ENCODE measurements around the gene UBE2J2. TPM values are rescaled to one million over a fixed set of nuclear protein-coding genes. Genes with fewer than 3 reads are reported as not detected.

UBE2J2 gene
- total and polyA plus RNA-seq, 2 of the 13 experiments (the other 11 are each of a cell fraction or from before 2014, with no cell fraction given): 25.4 to 29.4 TPM

DNA sequence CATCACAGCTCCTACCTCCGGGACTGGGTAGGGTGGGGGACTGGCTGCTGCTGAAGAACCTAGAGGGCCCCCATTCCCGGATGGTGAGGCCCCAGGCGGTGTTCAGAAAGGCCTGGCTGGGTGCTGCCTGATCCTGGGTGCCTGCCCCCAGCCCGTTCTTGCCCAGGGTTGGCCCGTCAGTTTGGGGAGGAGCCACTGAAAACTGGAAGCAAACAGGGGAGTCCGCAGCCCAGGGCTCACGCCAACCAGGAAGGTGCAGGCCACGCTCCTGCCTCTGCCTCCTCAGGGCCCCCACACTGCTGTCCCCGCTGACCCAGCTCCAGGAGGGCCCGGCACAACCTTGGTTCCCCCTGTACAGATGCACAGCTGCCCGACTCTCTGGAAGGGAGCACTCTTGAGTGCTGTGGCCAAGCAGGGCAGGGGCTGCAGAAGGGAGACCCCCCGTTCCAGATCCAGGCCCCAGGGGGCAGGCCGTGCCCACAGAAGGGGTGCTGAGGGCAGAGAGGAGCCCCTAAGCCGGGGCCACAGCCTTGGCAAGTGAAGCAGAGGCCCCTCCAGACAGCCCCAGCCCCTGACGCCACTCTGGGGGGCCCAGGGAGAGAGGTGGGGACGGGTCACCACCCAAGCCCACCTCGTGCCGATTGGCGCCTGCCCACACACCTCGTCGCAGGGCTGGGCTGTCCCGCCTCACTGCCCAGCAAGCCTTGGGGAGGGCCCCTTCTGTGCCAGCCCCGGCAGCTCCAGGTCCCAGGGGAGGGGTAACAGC lies 32.6 kb downstream of the UBE2J2 start:
- Histone ChIP-seq H3K9ac (ENCODE audit: insufficient read depth, low read depth, low read length) (peak overlapping the region; percentile 60), H3K36me3 (replicated peaks in 1 of 2; ENCODE audit: control insufficient read depth in 1 of 2, insufficient read depth in 2 of 2, low read length in 2 of 2) (no peaks in the 10 kb centered on the region), H3K27me3 (ENCODE audit: control insufficient read depth in 1 of 2, insufficient read depth in 2 of 2, low read length in 2 of 2) (no peaks in the 10 kb centered on the region; a peak in 1 of 5 replicates), H3K9me3 (ENCODE audit: low read length) (no peaks in the 10 kb centered on the region), H3K4me3 (replicated peaks in 1 of 3; ENCODE audit: insufficient read depth in 1 of 3, low read depth in 2 of 3, low read length in 3 of 3) (peak overlapping the region; percentile 39 to 72 (median 56)), H3K27ac (ENCODE audit: extremely low read length, insufficient read depth, low read length) (no peak overlapping the region), H3K4me2 (ENCODE audit: low read depth, low read length) (peak overlapping the region; percentile 80), H3K79me2 (ENCODE audit: insufficient read depth, low read length) (no peaks in the 10 kb centered on the region), H3K4me1 (ENCODE audit: insufficient read depth, low read length) (peaks cover 59% of the 10 kb centered on the region), H4K20me1 (ENCODE audit: insufficient read depth, low read length) (no peaks in the 10 kb centered on the region), H2AFZ (ENCODE audit: low read length) (no peak overlapping the region)
- WGBS (ENCODE audit: low lambda C conversion rate): 0% methylated on average over 1 of the region's 23 CpGs
- intact Hi-C loops (cut with micrococcal nuclease; ENCODE audit: unreplicated experiment): no loop called here
- ATAC-seq (peak; percentile 22), DNase-seq (ENCODE audit: low spot score) (peak; percentile 46), FAIRE-seq (no peak)
- in situ Hi-C loops (cut with HindIII; ENCODE audit: extremely low pct_ligation_motif_present, low pct_unique_long_range_greater_than_20kb): no loop called here
- POLR2A ChIA-PET: no interaction called here
- CTCF ChIA-PET (ENCODE audit: low intra/inter-chr PET ratio, low total read pairs): no interaction called here
- no TSS peak for BruUV-seq (replicated peaks)
- TF ChIP-seq FOXM1 (CRISPR knock-in tag; IDR thresholded peaks at IDR 0.05) (no peak), ZNF761 (CRISPR knock-in tag; conservative IDR thresholded peaks at IDR 0.05) (no peak), ZNF75D (CRISPR knock-in tag; IDR thresholded peaks at IDR 0.05; ENCODE audit: borderline replicate concordance) (no peak), ZFY (CRISPR knock-in tag; IDR thresholded peaks at IDR 0.05) (peak; percentile 70), ZNF839 (CRISPR knock-in tag; IDR thresholded peaks at IDR 0.05; ENCODE audit: borderline replicate concordance) (no peak), ZNF430 (CRISPR knock-in tag; IDR thresholded peaks at IDR 0.05) (0 out of 2 replicates have a peak, but pooled peaks have one; percentile 49), RARA (CRISPR knock-in tag; IDR thresholded peaks at IDR 0.05) (0 out of 2 replicates have a peak, but pooled peaks have one; percentile 6)
- TF ChIP-seq, protein P1, sequence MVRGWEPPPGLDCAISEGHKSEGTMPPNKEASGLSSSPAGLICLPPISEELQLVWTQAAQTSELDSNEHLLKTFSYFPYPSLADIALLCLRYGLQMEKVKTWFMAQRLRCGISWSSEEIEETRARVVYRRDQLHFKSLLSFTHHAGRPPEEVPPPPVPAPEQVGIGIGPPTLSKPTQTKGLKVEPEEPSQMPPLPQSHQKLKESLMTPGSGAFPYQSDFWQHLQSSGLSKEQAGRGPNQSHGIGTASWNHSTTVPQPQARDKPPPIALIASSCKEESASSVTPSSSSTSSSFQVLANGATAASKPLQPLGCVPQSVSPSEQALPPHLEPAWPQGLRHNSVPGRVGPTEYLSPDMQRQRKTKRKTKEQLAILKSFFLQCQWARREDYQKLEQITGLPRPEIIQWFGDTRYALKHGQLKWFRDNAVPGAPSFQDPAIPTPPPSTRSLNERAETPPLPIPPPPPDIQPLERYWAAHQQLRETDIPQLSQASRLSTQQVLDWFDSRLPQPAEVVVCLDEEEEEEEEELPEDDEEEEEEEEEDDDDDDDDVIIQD (CRISPR knock-in tag; IDR thresholded peaks at IDR 0.05; ENCODE audit: low read depth): no peak
- TF ChIP-seq, protein P2, sequence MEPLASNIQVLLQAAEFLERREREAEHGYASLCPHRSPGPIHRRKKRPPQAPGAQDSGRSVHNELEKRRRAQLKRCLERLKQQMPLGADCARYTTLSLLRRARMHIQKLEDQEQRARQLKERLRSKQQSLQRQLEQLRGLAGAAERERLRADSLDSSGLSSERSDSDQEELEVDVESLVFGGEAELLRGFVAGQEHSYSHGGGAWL (CRISPR knock-in tag; IDR thresholded peaks at IDR 0.05): no peak
- TF ChIP-seq, protein P3, sequence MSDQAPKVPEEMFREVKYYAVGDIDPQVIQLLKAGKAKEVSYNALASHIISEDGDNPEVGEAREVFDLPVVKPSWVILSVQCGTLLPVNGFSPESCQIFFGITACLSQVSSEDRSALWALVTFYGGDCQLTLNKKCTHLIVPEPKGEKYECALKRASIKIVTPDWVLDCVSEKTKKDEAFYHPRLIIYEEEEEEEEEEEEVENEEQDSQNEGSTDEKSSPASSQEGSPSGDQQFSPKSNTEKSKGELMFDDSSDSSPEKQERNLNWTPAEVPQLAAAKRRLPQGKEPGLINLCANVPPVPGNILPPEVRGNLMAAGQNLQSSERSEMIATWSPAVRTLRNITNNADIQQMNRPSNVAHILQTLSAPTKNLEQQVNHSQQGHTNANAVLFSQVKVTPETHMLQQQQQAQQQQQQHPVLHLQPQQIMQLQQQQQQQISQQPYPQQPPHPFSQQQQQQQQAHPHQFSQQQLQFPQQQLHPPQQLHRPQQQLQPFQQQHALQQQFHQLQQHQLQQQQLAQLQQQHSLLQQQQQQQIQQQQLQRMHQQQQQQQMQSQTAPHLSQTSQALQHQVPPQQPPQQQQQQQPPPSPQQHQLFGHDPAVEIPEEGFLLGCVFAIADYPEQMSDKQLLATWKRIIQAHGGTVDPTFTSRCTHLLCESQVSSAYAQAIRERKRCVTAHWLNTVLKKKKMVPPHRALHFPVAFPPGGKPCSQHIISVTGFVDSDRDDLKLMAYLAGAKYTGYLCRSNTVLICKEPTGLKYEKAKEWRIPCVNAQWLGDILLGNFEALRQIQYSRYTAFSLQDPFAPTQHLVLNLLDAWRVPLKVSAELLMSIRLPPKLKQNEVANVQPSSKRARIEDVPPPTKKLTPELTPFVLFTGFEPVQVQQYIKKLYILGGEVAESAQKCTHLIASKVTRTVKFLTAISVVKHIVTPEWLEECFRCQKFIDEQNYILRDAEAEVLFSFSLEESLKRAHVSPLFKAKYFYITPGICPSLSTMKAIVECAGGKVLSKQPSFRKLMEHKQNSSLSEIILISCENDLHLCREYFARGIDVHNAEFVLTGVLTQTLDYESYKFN (CRISPR knock-in tag; conservative IDR thresholded peaks at IDR 0.05): 0 out of 2 replicates have a peak, but pooled peaks have one; percentile 30
- TF ChIP-seq, protein P4, sequence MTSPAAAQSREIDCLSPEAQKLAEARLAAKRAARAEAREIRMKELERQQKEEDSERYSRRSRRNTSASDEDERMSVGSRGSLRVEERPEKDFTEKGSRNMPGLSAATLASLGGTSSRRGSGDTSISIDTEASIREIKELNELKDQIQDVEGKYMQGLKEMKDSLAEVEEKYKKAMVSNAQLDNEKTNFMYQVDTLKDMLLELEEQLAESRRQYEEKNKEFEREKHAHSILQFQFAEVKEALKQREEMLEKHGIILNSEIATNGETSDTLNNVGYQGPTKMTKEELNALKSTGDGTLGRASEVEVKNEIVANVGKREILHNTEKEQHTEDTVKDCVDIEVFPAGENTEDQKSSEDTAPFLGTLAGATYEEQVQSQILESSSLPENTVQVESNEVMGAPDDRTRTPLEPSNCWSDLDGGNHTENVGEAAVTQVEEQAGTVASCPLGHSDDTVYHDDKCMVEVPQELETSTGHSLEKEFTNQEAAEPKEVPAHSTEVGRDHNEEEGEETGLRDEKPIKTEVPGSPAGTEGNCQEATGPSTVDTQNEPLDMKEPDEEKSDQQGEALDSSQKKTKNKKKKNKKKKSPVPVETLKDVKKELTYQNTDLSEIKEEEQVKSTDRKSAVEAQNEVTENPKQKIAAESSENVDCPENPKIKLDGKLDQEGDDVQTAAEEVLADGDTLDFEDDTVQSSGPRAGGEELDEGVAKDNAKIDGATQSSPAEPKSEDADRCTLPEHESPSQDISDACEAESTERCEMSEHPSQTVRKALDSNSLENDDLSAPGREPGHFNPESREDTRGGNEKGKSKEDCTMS (CRISPR knock-in tag; conservative IDR thresholded peaks at IDR 0.05): no peak

Measured in HepG2 (cell line).